Measurements from ENCODE around the gene CIDEB.
A peak's percentile ranks its signal among the peaks of the same experiment; 100 is the strongest.

CIDEB gene

DNA sequence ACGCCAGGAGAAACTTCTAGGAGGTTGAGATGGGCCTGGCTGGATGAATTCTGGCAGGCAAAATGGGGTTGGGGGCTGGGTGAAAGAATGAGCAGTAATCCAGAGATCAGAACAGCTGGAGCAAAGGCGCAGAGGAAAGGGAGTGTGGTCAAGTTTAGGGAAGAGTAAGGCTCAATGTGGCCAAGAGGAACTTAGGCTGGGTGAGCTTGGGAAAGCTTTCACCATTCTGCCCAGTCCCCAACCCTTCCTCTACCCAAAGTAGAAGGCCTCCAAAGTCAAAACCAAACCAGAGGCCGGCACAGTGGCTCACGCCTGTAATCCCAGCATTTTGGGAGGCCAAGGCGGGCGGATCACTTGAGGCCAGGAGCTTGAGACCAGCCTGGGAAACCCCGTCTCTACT is 26.1 kb downstream of the CIDEB start:
- Histone ChIP-seq H3K27ac (ENCODE audit: low read length) (no peak overlapping the region), H3K9ac (ENCODE audit: low read depth, low read length) (no peak overlapping the region), H3K36me3 (ENCODE audit: insufficient read depth, low read depth, low read length) (no peaks in the 10 kb centered on the region), H3K4me3 (ENCODE audit: low read length) (no peak overlapping the region), H3K9me3 (ENCODE audit: insufficient read depth, low read depth, low read length) (no peaks in the 10 kb centered on the region), H3K27me3 (ENCODE audit: insufficient read depth, low read length) (no peaks in the 10 kb centered on the region), H3K4me1 (ENCODE audit: insufficient read depth, low read length) (no peaks in the 10 kb centered on the region)

DNA sequence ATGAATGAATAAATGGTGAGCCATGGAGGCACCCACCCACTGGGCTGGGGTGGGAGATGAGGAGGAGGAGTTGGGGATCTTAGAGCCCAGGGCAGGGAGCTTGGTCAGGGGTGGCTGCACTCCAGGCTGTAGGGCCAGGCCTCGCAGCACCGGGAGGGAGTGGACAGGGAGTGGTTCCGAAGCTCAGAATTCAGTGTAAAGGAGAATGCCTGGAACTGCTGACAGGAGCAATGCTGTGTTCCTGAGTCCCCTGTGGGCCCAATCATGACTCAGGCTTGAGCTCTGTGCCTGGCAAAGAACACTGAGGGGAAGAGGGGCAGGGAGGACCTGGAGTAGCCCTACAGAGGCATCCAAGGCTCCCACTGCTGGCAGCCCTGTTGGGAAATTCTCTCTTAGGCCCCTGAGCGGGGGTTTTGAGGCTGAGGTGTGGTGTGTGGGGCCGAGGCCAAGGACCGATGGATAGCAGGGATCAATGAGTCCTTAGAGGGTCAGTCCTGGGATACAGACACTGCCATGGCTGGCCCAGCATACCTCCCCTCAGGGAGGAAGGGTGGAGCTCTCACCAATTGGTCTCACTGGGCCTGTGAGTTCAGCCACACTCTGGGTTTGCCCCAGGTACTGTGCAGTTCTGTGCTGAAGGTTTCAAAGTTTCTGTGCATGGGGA is 26.8 kb downstream of the CIDEB start:
- H3K9ac ChIP-seq (ENCODE audit: low read depth, low read length) = no peak overlapping the region

DNA sequence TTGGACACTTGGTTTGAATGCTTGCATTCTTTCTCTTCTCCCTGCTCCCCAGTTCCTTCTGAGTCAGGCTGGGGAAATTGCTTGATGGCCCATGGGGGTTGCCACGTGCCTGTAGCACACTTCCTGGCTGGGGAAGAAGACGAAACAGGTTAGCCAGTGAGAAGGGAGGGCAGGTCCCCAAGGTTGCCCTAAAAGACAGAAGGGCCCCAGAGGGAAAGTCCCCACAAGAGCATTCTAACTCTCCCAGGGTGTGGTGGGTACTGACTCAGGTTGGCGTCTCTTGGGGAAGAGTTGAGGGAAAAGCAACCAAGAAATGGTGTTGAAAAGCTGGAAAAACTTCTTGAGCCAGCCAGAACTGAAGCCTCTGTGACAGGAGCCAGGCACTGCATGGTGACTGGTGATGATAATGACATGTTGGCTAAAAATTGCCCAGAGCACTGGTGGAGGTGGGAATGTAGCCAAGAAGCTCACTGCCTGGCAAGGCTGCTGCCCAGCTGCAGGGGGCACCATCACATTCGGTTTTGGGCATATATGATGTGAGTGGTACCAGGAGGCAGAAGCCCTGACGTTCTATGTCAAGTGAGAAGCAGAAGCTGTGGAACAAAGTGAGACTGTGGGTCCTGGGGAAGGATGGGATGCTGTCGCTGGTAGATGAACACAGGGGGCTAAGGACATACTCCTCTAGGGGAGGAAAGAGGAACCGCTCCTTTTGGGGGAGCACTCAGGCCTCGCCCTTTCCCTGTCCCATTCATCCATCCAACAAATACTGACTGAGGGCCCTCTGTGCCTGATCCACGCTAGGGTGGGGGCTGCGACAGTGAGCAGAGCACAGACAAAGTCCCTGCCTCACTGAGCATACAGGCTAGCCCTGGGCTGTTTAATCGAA is 28.2 kb downstream of the CIDEB start:
- H3K27ac ChIP-seq (ENCODE audit: low read length) = no peak overlapping the region
- H3K4me3 ChIP-seq (ENCODE audit: low read length) = no peak overlapping the region
- no peaks in the 10 kb centered on the region for H3K27me3 ChIP-seq (ENCODE audit: insufficient read depth, low read length)
- H3K4me1 ChIP-seq (ENCODE audit: insufficient read depth, low read length) = no peaks in the 10 kb centered on the region
- no peaks in the 10 kb centered on the region for H3K36me3 ChIP-seq (ENCODE audit: insufficient read depth, low read depth, low read length)
- no peak overlapping the region; the same call in 1 of the 2 replicates for H3K9ac ChIP-seq (ENCODE audit: low read depth, low read length)
- no peaks in the 10 kb centered on the region for H3K9me3 ChIP-seq (ENCODE audit: insufficient read depth, low read depth, low read length)

More for the DNA sequence above, 26.8 kb downstream of the CIDEB start:
- no peak overlapping the region for H3K27ac ChIP-seq (ENCODE audit: low read length)
- no peaks in the 10 kb centered on the region for H3K27me3 ChIP-seq (ENCODE audit: insufficient read depth, low read length)
- no peaks in the 10 kb centered on the region for H3K9me3 ChIP-seq (ENCODE audit: insufficient read depth, low read depth, low read length)
- H3K4me3 ChIP-seq (ENCODE audit: low read length) = no peak overlapping the region
- no peaks in the 10 kb centered on the region for H3K4me1 ChIP-seq (ENCODE audit: insufficient read depth, low read length)
- H3K36me3 ChIP-seq (ENCODE audit: insufficient read depth, low read depth, low read length) = no peaks in the 10 kb centered on the region

DNA sequence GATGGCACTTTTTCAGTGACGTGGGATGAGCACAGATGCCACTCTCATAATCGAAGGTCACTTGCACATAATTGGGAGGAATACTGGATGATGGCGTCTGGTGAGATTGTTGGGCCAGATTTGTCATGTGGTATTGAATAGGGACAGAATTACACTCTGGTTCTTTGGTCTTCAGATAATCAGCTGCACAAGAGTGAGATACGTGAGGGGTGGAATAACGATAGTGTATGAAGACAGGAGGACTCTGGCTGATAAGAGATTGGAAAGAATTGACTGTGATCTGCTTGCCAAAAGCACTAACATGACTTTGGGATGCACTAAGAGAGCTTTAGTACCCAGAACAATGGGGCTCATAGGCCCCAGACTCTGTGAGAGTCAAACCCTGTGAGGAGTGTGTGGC is 29.4 kb downstream of the CIDEB start:
- Histone ChIP-seq H3K36me3 (ENCODE audit: insufficient read depth, low read depth, low read length) (no peaks in the 10 kb centered on the region), H3K27ac (ENCODE audit: low read length) (no peak overlapping the region), H3K9me3 (ENCODE audit: insufficient read depth, low read depth, low read length) (no peaks in the 10 kb centered on the region), H3K4me1 (ENCODE audit: insufficient read depth, low read length) (no peaks in the 10 kb centered on the region; the same call in 1 of the 2 replicates), H3K9ac (ENCODE audit: low read depth, low read length) (no peak overlapping the region), H3K4me3 (ENCODE audit: low read length) (no peak overlapping the region), H3K27me3 (ENCODE audit: insufficient read depth, low read length) (no peaks in the 10 kb centered on the region)

DNA sequence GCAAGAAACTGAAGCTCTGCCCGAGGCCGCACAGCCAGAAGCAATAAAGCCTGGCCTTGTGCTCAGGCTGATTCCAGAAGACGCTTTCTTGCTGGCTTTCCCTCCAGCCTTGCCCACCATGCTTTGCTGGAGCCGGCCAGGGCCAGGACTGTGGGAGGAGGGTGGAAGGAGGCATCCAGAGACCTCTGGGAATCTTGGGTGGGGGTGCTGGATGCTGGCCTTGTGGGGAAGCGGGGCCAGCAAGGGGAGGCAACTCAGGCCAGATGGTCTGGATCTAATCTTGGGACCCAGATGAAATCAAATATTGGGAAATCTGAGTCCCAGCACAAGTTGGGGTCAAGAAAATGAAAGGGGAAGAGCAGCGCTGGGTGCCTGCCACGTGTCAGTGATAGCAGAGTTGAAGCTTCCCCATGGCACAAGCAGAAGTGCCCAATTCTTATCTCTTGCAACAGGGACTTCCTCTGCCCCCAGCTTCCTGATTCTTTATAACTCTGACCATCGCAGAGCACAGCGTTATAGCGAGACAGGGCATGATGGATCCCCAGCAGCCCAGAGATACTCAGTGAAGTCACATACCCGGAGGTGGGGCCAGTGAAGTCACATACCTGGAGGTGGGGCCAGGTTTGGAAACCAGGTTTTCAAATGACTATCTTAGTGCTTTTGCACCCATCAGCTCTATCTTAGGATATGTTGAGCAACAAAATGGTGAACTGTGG is 30.0 kb downstream of the CIDEB start:
- Histone ChIP-seq H3K27me3 (ENCODE audit: insufficient read depth, low read length) (no peaks in the 10 kb centered on the region), H3K4me3 (ENCODE audit: low read length) (no peak overlapping the region), H3K9ac (ENCODE audit: low read depth, low read length) (no peak overlapping the region), H3K27ac (ENCODE audit: low read length) (no peak overlapping the region), H3K4me1 (ENCODE audit: insufficient read depth, low read length) (no peaks in the 10 kb centered on the region; the same call in 1 of the 2 replicates), H3K36me3 (ENCODE audit: insufficient read depth, low read depth, low read length) (no peaks in the 10 kb centered on the region), H3K9me3 (ENCODE audit: insufficient read depth, low read depth, low read length) (no peaks in the 10 kb centered on the region)

DNA sequence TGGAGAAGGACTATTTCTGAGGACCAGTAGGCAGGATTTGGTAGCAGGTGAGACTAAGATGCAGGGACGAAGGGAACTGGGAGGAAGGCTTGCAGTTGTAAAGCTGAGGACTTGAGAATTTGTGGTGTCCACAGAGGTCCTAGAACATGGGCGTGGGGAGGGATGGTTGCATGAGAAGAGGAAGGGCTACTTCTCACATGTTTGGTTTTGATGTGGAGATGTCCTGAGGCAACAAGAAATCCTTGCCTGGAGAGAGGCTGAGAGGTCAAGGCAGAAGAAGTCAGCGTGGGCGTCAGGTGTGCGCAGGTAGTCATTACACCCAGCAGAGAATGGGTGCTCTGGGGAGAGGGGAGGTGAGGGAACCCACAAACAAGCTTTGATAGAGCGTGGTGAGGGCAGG is 30.7 kb downstream of the CIDEB start:
- Histone ChIP-seq H3K27ac (ENCODE audit: low read length) (no peak overlapping the region), H3K9ac (ENCODE audit: low read depth, low read length) (no peak overlapping the region), H3K4me3 (ENCODE audit: low read length) (no peak overlapping the region), H3K36me3 (ENCODE audit: insufficient read depth, low read depth, low read length) (no peaks in the 10 kb centered on the region), H3K9me3 (ENCODE audit: insufficient read depth, low read depth, low read length) (no peaks in the 10 kb centered on the region), H3K27me3 (ENCODE audit: insufficient read depth, low read length) (no peaks in the 10 kb centered on the region), H3K4me1 (ENCODE audit: insufficient read depth, low read length) (no peaks in the 10 kb centered on the region; the same call in 1 of the 2 replicates)

DNA sequence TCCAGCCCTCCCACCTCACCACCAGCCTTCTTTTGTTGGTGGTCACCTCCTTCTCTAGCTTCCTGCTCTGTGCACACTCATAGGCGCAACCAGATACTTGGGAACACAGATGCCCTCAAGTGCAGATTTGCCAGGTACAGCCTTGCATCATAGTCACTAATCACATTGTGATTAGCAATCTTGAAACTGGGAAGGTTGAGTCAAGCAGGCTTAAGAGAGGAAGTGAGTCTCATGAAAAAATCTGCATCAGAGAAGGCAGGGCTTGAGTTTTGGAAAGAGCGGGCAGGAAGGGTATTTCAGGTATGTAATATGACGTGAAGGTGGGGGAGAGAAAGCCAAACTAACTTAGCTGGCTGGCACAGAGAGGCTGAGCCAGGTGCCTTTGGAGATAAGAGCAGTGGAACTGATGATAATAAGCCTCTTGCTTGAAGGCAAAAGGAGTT is 33.7 kb downstream of the CIDEB start:
- H3K9ac ChIP-seq (ENCODE audit: low read depth, low read length) = no peak overlapping the region
- H3K4me3 ChIP-seq (ENCODE audit: low read length) = no peak overlapping the region
- H3K9me3 ChIP-seq (ENCODE audit: insufficient read depth, low read depth, low read length) = no peaks in the 10 kb centered on the region
- H3K36me3 ChIP-seq (ENCODE audit: insufficient read depth, low read depth, low read length) = no peaks in the 10 kb centered on the region
- no peak overlapping the region for H3K27ac ChIP-seq (ENCODE audit: low read length)
- H3K4me1 ChIP-seq (ENCODE audit: insufficient read depth, low read length) = no peaks in the 10 kb centered on the region; the same call in 1 of the 2 replicates
- H3K27me3 ChIP-seq (ENCODE audit: insufficient read depth, low read length) = no peaks in the 10 kb centered on the region

DNA sequence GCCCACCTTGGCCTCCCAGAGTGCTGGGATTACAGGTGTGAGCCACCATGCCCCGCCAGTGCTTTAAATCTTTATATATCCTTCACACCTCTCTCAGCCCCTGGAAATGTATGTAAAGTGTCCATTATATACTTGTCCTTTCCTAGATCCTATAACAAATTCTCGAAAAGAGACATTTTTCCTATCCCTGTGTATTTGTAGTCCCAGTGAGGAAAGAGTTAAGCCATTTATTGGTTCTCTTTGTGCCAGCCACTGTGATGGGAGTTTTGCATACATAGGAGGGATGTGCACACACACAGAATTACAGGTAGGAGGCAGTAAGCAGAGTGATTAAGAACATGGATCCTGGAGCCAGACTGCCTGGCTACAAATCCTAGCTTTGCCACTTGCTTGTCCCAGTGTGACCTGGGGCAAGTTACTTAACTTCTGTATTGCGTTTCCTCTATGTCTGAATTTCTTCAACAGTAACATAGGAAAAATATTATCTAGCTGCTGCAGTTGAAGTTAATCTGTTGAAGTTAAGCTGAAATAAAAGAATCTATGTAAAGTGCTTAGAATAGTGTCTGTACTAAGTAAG is 34.3 kb downstream of the CIDEB start:
- Histone ChIP-seq H3K4me1 (ENCODE audit: insufficient read depth, low read length) (no peaks in the 10 kb centered on the region; the same call in 1 of the 2 replicates), H3K27ac (ENCODE audit: low read length) (no peak overlapping the region), H3K9ac (ENCODE audit: low read depth, low read length) (no peak overlapping the region), H3K36me3 (ENCODE audit: insufficient read depth, low read depth, low read length) (no peaks in the 10 kb centered on the region), H3K9me3 (ENCODE audit: insufficient read depth, low read depth, low read length) (no peaks in the 10 kb centered on the region), H3K27me3 (ENCODE audit: insufficient read depth, low read length) (no peaks in the 10 kb centered on the region), H3K4me3 (ENCODE audit: low read length) (no peak overlapping the region)

DNA sequence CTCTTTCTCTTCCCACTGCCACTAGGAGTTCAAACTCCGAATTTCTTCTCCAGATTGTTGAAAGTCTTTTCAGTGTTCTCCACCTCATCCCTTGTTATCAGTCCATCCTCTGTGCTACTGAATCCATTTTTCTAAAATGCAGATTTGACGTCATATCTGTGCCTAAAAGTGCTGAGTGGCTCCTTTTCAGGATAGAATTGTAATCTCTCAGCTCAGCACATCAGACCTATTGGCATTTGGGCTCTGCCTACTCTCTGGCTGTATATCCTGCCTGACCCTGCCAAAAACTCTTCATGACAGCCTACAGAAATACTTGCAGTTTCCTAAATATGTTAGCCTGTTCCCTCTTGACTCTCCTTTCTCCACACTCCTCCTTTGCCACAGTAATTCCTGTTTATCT is 35.3 kb downstream of the CIDEB start:
- no peaks in the 10 kb centered on the region for H3K9me3 ChIP-seq (ENCODE audit: insufficient read depth, low read depth, low read length)
- H3K36me3 ChIP-seq (ENCODE audit: insufficient read depth, low read depth, low read length) = no peaks in the 10 kb centered on the region
- no peak overlapping the region for H3K4me3 ChIP-seq (ENCODE audit: low read length)
- no peak overlapping the region for H3K27ac ChIP-seq (ENCODE audit: low read length)
- no peaks in the 10 kb centered on the region; the same call in 1 of the 2 replicates for H3K4me1 ChIP-seq (ENCODE audit: insufficient read depth, low read length)
- H3K27me3 ChIP-seq (ENCODE audit: insufficient read depth, low read length) = no peaks in the 10 kb centered on the region
- no peak overlapping the region for H3K9ac ChIP-seq (ENCODE audit: low read depth, low read length)

DNA sequence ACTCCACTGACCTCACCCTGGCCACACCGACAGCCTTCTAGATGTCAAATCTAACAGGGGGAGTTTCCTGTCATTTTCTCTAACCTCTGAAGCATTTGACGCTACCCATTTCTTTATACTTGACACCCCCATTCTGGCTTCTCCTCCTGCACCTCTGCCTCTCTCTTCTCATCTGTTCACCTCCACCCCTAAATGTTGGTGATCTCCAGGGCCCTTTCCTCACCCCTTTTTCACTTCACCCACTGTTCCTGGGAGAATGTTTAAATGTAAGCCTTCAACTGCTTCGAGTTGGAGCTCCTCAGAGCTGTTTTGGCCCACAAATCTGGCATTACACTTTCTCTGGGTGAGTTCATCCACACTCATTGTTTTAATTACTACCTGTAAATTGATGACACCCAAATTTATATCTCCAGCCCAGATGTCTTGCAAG is 35.9 kb downstream of the CIDEB start:
- Histone ChIP-seq H3K4me3 (ENCODE audit: low read length) (peak overlapping the region; percentile 86), H3K27ac (ENCODE audit: low read length) (no peak overlapping the region), H3K4me1 (ENCODE audit: insufficient read depth, low read length) (no peaks in the 10 kb centered on the region; the same call in 1 of the 2 replicates), H3K27me3 (ENCODE audit: insufficient read depth, low read length) (no peaks in the 10 kb centered on the region), H3K36me3 (ENCODE audit: insufficient read depth, low read depth, low read length) (no peaks in the 10 kb centered on the region), H3K9me3 (ENCODE audit: insufficient read depth, low read depth, low read length) (no peaks in the 10 kb centered on the region), H3K9ac (ENCODE audit: low read depth, low read length) (peak overlapping the region; percentile 96; the same call in 1 of the 2 replicates)

DNA sequence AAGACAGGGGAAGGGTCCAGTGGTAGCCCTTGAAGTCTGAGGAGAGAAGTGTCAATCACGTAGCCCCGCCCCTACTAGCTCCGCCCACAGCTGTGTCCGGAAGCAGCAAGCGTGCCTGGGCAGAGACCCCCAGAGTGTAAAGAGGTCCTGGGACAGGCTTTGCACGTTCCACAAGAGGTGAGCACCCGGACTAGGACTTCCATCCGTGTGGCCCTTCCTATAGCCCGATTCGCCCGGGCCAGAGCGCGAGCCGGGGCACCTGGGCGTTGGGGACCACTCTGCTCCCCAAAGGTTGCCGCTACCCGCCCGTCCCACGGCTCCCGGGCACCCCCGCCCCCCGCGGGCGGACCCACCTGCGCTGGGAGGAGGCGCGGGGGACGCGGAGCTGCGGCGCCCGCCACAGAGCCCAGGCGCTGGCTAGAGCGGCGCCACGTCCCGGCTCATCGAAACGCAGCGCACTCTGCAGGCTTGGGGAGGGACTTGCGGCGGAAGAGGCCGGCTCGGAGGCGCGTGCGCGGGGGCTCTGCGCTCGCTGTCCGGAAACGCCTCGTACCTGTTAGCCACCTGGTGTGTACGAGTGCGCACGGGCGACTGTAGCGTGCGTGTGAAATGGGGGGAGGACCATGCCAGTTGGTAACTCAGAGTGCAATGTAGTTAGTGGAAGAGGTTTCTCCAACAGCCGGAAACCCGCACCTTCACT is 36.5 kb downstream of the CIDEB start, which contains the start of gene RABGGTA:
Gene RABGGTA (minus strand): TSS at position 464 of the 700 bp plus-strand sequence. CDS start 482 bp downstream, outside the sequence.
- H3K4me3 ChIP-seq (ENCODE audit: low read length) = peak within 1 kb of the TSS; percentile 86
- no peaks in the 10 kb centered on the region for H3K27me3 ChIP-seq (ENCODE audit: insufficient read depth, low read length)
- no peaks in the 10 kb centered on the region for H3K36me3 ChIP-seq (ENCODE audit: insufficient read depth, low read depth, low read length)
- peak within 1 kb of the TSS; percentile 96 for H3K9ac ChIP-seq (ENCODE audit: low read depth, low read length)
- no peaks in the 10 kb centered on the region for H3K9me3 ChIP-seq (ENCODE audit: insufficient read depth, low read depth, low read length)
- peak within 1 kb of the TSS; percentile 77 for H3K27ac ChIP-seq (ENCODE audit: low read length)
- H3K4me1 ChIP-seq (ENCODE audit: insufficient read depth, low read length) = no peaks in the 10 kb centered on the region; the same call in 1 of the 2 replicates

All from iPS-20b (cell line).